ENCODE data around the gene SNAPIN.
"Not testable (repeated sequence)": the region's sequence is repeated elsewhere in the genome, so short reads cannot be mapped to it uniquely, and the experiment has no call there.

Gene SNAPIN

GRCh38 chr1:153639280-153639679 is 19.2 kb upstream of the SNAPIN start:
- no peak for TF ChIP-seq CTCF (IDR thresholded peaks at IDR 0.05; ENCODE audit: low read depth, low read length)
- DNase-seq (ENCODE audit: extremely low read depth, low read depth): no peak

- not testable (repeated sequence) for DNase-seq (ENCODE audit: extremely low read depth, low read depth)
These were observed 18.3 kb upstream of the SNAPIN start for GRCh38 chr1:153640213-153640612.

DNA sequence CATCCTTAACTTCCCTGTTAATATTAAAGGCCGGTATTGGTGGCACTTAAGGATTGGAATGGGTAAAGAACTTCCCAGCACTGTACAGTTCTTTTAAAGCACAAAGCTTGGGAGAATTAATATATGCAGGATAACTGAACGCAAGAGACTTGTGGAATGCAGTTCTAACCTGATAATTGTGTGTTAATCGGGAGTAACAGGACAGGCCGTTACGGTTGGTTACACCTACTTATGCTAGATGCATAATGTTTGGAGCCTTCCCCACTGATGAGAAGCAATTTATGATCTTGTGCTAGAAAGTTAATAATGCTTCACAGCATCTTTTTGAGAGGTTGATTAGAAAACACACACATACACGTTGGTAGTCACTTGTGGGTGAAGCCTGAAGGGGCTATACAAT is 17.6 kb upstream of the SNAPIN start:
- TF ChIP-seq CTCF (IDR thresholded peaks at IDR 0.05; ENCODE audit: low read depth, low read length): no peak
- DNase-seq (ENCODE audit: extremely low read depth, low read depth): no peak

DNA sequence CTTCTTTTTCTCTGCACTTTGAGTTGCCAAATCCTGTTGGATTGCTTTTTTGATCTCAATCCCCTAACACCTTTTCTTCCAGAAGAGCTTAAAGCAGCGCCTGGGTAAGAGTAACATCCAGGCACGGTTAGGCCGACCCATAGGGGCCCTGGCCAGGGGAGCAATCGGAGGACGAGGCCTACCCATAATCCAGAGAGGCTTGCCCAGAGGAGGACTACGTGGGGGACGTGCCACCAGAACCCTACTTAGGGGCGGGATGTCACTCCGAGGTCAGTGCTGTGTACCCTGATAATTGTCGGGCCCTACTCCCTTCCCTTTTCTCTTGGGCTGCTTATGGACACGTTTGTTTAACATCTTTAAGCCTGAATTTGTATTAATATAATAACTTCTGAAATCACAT is 16.3 kb upstream of the SNAPIN start:
- TF ChIP-seq CTCF (IDR thresholded peaks at IDR 0.05; ENCODE audit: low read depth, low read length): no peak
- DNase-seq (ENCODE audit: extremely low read depth, low read depth): no peak

DNA sequence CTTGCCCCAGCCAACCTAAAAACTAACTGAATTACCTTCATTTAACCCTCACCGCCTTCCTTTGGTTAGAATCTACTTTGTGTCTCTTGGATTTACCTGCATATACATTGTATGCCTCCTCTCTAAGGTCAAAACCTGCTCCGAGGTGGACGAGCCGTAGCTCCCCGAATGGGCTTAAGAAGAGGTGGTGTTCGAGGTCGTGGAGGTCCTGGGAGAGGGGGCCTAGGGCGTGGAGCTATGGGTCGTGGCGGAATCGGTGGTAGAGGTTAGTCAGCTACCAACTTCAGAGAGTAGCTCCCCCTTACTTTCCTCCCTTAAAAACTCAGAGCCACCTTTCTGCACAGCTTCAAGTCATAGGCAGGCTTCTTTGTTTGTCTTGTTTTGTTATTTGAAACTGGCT is 15.4 kb upstream of the SNAPIN start:
- DNase-seq (ENCODE audit: extremely low read depth, low read depth): no peak

DNA sequence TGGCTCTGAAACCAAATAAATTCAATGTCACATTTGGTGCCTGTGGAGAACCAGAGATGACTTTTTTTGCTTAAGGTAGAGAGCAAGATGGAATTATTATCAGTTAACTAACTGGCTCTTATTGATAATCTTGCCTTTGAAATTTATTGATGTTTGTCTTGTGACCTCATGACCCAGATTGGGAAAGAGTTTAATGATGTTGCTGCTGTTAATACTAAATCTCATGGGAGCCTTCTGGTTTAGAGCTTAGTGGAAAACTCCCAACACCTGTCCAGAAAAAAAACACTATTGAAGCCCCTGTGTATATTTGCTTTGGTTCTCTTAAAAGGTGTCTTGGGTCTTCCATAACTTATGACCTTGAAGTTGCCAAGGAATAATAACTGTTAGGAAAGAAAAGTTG is 14.7 kb upstream of the SNAPIN start:
- no peak for DNase-seq (ENCODE audit: extremely low read depth, low read depth)
- no peak for TF ChIP-seq CTCF (IDR thresholded peaks at IDR 0.05; ENCODE audit: low read depth, low read length)

More for the DNA sequence above, 15.4 kb upstream of the SNAPIN start:
- no peak for TF ChIP-seq CTCF (IDR thresholded peaks at IDR 0.05; ENCODE audit: low read depth, low read length)

GRCh38 chr1:153646672-153647345 is 11.7 kb upstream of the SNAPIN start:
- no peak for TF ChIP-seq CTCF (IDR thresholded peaks at IDR 0.05; ENCODE audit: low read depth, low read length)
- DNase-seq (ENCODE audit: extremely low read depth, low read depth): no peak

- no peak for DNase-seq (ENCODE audit: extremely low read depth, low read depth)
- TF ChIP-seq CTCF (IDR thresholded peaks at IDR 0.05; ENCODE audit: low read depth, low read length): no peak
These were observed 11.2 kb upstream of the SNAPIN start for GRCh38 chr1:153647346-153647714.
